ENCODE results near the gene DGKG.
A peak's percentile ranks its signal among the peaks of the same experiment; 100 is the strongest.

The DGKG gene

GRCh38 chr3:186361762-186362536 is at the start of gene DGKG:
DGKG (minus strand) TSS chr3:186362234; CDS start chr3:186320459, 41,775 bp downstream.
- DNase-seq (ENCODE audit: low spot score) = no peak

DNA sequence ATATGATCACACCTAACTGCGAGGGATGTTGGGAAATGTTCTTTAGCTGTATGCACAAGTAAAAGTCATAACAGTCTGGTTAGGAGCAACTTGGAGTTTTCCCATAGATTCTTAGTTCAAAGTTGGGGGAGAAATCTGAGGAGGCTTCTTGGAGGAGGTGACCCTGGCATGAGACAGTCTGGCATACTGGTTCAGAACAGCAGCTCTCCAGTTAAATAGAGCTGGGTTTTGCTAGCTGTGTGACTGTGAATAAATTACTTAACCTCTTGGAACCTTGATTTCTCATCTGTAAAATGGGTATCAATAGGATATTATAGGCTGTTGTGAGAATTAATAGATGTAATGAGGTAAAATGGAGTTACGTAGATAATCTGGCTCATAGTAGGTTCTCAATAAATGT is 49.1 kb upstream of the DGKG start:
- DNase-seq (ENCODE audit: low spot score) = no peak

GRCh38 chr3:186406669-186407635 is 44.9 kb upstream of the DGKG start:
- DNase-seq (ENCODE audit: low spot score) = no peak

DNA sequence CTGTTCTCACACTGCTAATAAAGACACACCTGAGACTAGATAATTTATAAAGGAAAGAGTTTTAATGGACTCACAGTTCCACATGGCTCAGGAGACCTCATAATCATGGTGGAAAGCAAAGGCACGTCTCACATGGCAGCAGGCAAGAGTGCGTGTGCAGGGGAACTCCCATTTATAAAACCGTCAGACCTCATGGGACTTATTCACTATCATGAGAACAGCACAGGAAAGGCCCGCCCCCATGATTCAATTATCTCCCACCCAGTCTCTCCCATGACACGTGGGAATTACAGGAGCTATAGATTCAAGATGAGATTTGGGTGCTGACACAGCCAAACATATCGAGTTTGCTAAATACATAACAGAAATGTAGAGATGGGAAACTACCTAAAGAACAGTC is 39.5 kb upstream of the DGKG start:
- DNase-seq (ENCODE audit: low spot score) = no peak

- DNase-seq (ENCODE audit: low spot score) = no peak
Measured at GRCh38 chr3:186400662-186401061, 38.6 kb upstream of the DGKG start.

DNA sequence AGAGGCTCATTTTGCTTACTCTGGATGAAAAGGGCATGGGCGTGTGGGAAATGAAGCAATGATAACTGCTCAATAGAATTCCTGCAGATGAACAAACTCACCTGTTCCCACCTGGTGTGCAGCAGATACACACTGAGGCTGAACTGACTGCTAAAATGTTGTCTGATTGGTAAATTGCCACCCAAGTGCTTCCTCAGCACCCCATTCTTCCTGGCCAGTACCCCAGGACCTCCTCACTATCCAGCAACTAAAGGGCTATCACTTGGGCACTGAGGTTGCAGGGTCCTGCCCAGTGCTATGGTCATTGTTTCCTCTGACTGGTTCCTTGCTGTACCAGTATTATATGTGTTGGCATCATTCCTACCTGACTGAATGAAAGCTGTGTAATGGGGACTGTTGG is 38.0 kb upstream of the DGKG start:
- no peak for DNase-seq (ENCODE audit: low spot score)

DNA sequence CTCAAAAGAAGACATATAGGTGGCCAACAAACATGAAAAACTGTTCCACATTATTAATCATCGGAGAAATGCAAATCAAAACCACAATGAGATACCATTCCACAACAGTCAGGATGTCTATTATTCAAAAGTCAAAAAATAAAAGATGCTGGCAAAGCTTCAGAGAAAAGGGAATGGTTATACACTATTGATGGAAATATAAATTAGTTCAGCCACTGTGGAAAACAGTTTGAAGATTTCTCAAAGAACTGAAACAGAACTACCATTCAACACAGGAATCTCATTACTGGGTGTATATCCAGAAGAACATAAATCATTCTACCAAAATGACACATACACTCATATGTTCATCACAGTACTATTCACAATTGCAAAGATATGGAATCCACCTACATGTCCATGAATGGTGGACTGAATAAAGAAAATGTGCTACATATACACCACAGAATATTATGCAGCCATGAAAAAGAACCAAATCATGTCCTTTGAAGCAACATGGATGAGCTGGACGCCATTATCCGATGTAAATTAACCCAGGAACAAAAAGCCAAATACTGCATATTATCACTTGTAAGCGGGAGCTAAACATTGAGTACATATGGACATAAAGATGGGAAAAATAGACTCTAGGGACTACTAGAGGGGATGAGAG is 32.7 kb upstream of the DGKG start:
- no peak for DNase-seq (ENCODE audit: low spot score)

DNA sequence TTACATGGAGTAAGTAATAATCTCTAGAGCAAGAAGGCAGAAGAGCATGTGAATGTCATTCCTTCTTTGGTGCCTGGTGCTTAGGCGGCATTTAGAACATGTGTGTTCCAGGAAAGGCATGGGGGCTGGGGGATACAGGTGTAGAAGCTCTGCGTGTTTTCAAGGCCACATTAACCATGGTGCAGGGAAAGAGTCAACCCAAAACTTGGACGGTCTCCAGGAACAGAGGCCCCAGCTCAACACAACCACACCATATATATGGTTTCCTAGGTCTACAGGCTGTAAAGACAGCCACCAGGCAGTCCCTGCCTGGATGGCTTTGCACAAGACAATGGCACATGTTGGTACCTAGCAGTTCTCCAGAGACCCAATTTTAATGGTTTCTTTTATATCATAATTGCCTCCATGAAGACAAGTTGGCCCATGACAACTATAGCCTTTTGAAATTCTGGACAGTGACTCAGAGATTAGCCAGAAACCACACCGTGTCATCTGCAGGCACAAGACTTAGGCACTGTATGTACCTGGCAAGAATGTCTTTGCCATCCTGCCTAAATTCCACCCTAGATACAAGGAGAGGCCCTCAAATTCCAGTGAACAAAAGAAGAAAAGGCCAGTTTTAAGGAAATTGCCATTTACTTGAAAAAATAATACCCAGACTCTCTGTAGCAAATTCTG is 25.0 kb upstream of the DGKG start:
- no peak for DNase-seq (ENCODE audit: low spot score)

GRCh38 chr3:186385856-186386602 is 24.0 kb upstream of the DGKG start:
- DNase-seq (ENCODE audit: low spot score) = no peak

GRCh38 chr3:186383026-186383993 is 21.3 kb upstream of the DGKG start:
- DNase-seq (ENCODE audit: low spot score) = no peak

DNA sequence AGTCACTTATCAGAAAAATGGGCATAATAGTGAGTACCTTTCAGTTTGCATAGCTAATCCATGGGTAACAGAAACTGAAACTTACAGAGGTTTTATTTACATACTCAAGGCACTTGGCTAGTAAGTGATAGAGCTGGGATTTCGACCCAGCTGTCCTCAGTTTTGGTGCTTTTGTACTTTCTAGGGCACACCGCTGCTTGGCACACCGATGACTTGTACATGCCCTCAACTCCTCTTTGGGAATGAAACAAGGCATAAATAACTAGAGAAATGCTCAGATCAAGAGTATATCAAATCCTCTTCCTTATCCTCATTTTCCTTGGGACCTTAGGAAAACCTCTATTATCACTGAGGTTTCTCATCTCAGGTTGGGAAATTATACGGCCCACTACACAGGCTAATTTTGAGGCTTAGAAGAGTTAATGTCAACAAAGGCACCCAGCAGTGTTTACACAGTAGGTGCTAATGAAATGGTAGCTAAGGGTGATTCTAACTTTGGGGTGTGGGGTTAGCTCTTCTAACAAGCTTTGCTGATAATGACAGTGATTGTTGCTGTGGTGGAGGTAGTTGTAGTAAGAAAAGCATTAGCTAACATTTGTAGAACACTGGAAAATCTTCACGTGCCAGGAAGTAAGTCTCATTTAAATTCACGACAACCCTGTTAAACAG is 20.3 kb upstream of the DGKG start:
- no peak for DNase-seq (ENCODE audit: low spot score)

GRCh38 chr3:186381424-186382216 is 19.6 kb upstream of the DGKG start:
- peak; percentile 4 for DNase-seq (ENCODE audit: low spot score)

DNA sequence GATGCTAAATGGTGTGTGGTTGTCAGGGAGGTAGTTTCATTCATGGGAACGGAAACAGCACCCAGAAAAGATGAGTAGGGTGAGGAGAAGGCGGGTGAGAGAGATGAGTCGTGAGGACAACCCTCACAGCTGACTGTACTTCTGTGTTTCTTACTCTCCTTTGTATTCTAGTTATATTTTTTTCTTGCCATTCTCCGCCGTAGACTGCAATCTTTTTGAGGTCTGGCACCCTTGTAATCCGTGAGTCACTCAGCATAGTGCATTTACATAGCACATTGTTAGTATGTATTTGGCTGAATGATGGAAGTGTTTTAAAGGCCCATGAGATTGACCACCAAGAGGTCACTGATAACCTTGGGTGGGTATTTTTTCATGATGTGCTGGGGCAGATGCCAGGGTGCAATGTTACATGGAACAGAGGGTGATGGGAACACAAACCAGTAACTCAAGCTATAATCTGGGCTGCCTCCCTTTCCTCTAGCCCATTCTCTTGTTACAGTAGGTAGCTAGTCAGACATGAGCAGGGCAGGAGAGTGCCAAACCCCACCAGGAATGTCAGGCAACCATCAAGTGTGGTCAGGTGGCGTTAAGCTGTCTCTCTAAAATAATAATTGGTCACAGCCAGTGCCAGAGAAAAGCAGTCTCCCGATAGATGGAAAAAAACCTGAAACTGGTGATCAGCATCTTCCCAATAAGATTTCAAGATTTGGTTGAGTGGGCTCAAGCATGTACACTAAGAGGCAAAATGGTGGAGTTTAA is 18.8 kb upstream of the DGKG start:
- no peak for DNase-seq (ENCODE audit: low spot score)

GRCh38 chr3:186375443-186375842 is 13.4 kb upstream of the DGKG start:
- DNase-seq (ENCODE audit: low spot score) = no peak

GRCh38 chr3:186374376-186374775 is 12.3 kb upstream of the DGKG start:
- DNase-seq (ENCODE audit: low spot score) = no peak

DNA sequence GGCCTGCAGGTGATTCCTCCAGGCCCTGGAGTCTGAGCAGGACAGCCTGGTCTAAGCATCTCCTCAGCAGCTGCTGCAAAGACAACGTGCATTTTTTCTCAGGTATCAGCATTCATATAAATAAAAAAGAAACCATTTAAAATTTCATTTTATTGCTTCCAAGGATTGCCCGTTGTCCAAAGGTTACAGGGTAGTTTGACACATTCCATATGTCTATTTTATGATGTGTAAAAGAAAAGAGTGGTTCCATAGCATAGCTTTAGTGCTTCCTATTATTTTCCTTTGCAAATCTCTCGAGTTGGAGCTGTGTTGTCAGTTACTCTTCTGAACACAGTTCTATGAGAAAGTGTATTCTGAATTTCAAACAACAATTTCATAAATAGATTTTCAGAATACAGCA is 7.2 kb upstream of the DGKG start:
- DNase-seq (ENCODE audit: low spot score) = no peak

- DNase-seq (ENCODE audit: low spot score) = no peak
Measured at GRCh38 chr3:186368717-186369116, 6.7 kb upstream of the DGKG start.

DNA sequence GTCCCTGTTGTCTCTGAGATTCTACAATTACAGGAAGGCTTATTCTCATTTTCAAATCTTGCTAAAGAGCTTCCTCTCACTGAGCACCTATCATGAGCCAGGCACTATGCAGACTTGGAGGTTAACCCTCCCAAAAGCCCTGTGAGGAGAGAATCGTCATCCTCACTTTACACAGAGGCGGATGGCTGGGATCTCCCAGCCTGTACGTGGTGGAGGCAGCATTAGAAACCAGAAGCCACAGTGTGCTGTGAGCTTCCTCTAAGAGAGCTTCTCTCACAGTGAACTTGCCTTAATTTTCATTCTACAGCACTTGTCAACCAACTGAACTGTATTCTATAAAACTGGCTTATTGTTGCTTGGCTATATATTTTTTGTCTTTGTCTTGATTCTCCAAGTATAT is 6.1 kb upstream of the DGKG start:
- DNase-seq (ENCODE audit: low spot score) = no peak
